GM23338 (cell line): ENCODE measurements around the gene DUSP15.

Experiments
- CREB1 ChIP-seq: fragments of 250-450 bp; sonication (Bioruptor Pico); IDR thresholded peaks from 2 replicates; pipeline ENCODE4 v1.5.0; 2020; ENCODE audit warnings: low read depth, mild to moderate bottlenecking, moderate library complexity
- CTCF ChIP-seq, 2 experiments: fragments of 200-600 bp in 1 of 2; sonication (generic) in 1 of 2; conservative IDR thresholded peaks; 2 replicates each; pipeline versions ENCODE4 v1.5.1 to v1.6.1; 2016 to 2017; ENCODE audit warnings: antibody characterized with exemption in 2 of 2, low read depth in 2 of 2, mild to moderate bottlenecking in 2 of 2, moderate library complexity in 1 of 2
- EZH2 ChIP-seq: fragments of 200-600 bp; sonication (generic); IDR thresholded peaks from one replicate; pipeline ENCODE4 v1.8.0; 2017; ENCODE audit warnings: antibody characterized with exemption, mild to moderate bottlenecking, low read depth; ENCODE audit not compliant: unreplicated experiment
- POLR2AphosphoS5 ChIP-seq: IDR thresholded peaks from 2 replicates; pipeline ENCODE4 v1.6.1; 2016; ENCODE audit warnings: antibody characterized with exemption, low read depth
- REST ChIP-seq: IDR thresholded peaks from one replicate; pipeline ENCODE4 v1.6.1; 2018; ENCODE audit warnings: antibody characterized with exemption; ENCODE audit not compliant: unreplicated experiment

GRCh38 chr20:31816221-31816620, 54.1 kb downstream of the DUSP15 start:
- TF ChIP-seq CTCF (conservative IDR thresholded peaks at IDR 0.05; ENCODE audit: low read depth in 2 of 2) (no peak), POLR2AphosphoS5 (no peak), EZH2 (no peak), REST (no peak), CREB1 (CRISPR knock-in tag) (no peak)
